Lower lobe of right lung (tissue), 2 donors: Measurements from ENCODE around the gene LPCAT2. TPM values are rescaled to one million over a fixed set of nuclear protein-coding genes. Genes with fewer than 3 reads are reported as not detected.

Experiments
- ATAC-seq, 2 donors: fragments of 200-7000 bp; cut with Tn5 transposase; one replicate each; pipeline ENCODE4 v1.9.1; 2020 to 2022; ENCODE audit warnings: mild to moderate bottlenecking in 2 of 2, moderate library complexity in 2 of 2
- DNase-seq: peaks from one replicate; pipeline ENCODE4 v3.0.0-alpha.2; 2020
- H3K27ac ChIP-seq: fragments of 200-600 bp; one replicate; pipeline ENCODE4 v1.8.0; 2022
- H3K27me3 ChIP-seq: fragments of 200-600 bp; one replicate; pipeline ENCODE4 v1.8.0; 2022; ENCODE audit warnings: low read depth
- H3K36me3 ChIP-seq: fragments of 200-600 bp; one replicate; pipeline ENCODE4 v1.8.0; 2022; ENCODE audit warnings: mild to moderate bottlenecking
- H3K4me1 ChIP-seq: fragments of 200-600 bp; one replicate; pipeline ENCODE4 v1.8.0; 2022
- H3K4me3 ChIP-seq: fragments of 200-600 bp; one replicate; pipeline ENCODE4 v1.8.0; 2022; ENCODE audit warnings: mild to moderate bottlenecking
- H3K9me3 ChIP-seq: fragments of 200-600 bp; one replicate; pipeline ENCODE4 v1.8.0; 2022
- CTCF ChIP-seq: fragments of 200-600 bp; IDR thresholded peaks from one replicate; pipeline ENCODE4 v1.8.0; 2022; ENCODE audit warnings: antibody characterized with exemption, mild to moderate bottlenecking
- intact Hi-C: fragments of 100-400 bp; cut with DNase I; formaldehyde crosslinking; loops from one replicate; pipeline ENCODE4 v1.11.0; 2022
- total RNA-seq: library from RNA; stranded (reverse); fragmentation: NEBNext Ultra II Directional; extraction: Animal tissue kit (Norgen Biotek cat#: 25700); gene quantifications from one replicate; pipeline ENCODE4 v1.2.1, GENCODE V29; 2021
- donor health status: DM: no; HTN: yes; CAD: no; lungs with severe emphysema.

The LPCAT2 gene
- total RNA-seq, 1 donor from 2014 or later = 35.8 TPM

- Histone ChIP-seq H3K36me3 (no peaks in the 10 kb centered on the region), H3K27me3 (no peaks in the 10 kb centered on the region), H3K9me3 (no peaks in the 10 kb centered on the region), H3K4me3 (no peak overlapping the region), H3K27ac (no peak overlapping the region), H3K4me1 (no peaks in the 10 kb centered on the region)
- no peak for TF ChIP-seq CTCF
- intact Hi-C loops = no loop called here
- no peak for DNase-seq
- peak in 1 of 2 donors; percentile 30 for ATAC-seq
These were observed 113.4 kb downstream of the LPCAT2 start for GRCh38 chr16:55622272-55622671.

- intact Hi-C loops = no loop called here
- H3K27ac ChIP-seq = no peak overlapping the region
- no peak for DNase-seq
These were observed 114.2 kb downstream of the LPCAT2 start for GRCh38 chr16:55622930-55623561.

GRCh38 chr16:55623640-55624039 is 114.8 kb downstream of the LPCAT2 start:
- no peak overlapping the region for H3K27ac ChIP-seq

More at GRCh38 chr16:55622930-55623561, 114.2 kb downstream of the LPCAT2 start:
- no peaks in the 10 kb centered on the region for H3K27me3 ChIP-seq
- H3K4me3 ChIP-seq = no peak overlapping the region
- H3K9me3 ChIP-seq = no peaks in the 10 kb centered on the region
- no peaks in the 10 kb centered on the region for H3K36me3 ChIP-seq
- peak; percentile 29 to 30 for ATAC-seq
- no peaks in the 10 kb centered on the region for H3K4me1 ChIP-seq
- TF ChIP-seq CTCF = peak; percentile 8

GRCh38 chr16:55624696-55625095 is 115.8 kb downstream of the LPCAT2 start:
- no peaks in the 10 kb centered on the region for H3K36me3 ChIP-seq
- no peak for TF ChIP-seq CTCF
- intact Hi-C loops = no loop called here
- no peak overlapping the region for H3K27ac ChIP-seq
- H3K4me3 ChIP-seq = no peak overlapping the region
- H3K27me3 ChIP-seq = no peaks in the 10 kb centered on the region
- DNase-seq (no peak), ATAC-seq (no peak)
- no peaks in the 10 kb centered on the region for H3K4me1 ChIP-seq
- H3K9me3 ChIP-seq = no peaks in the 10 kb centered on the region

More at GRCh38 chr16:55623640-55624039, 114.8 kb downstream of the LPCAT2 start:
- Histone ChIP-seq H3K36me3 (no peaks in the 10 kb centered on the region), H3K4me3 (no peak overlapping the region), H3K27me3 (no peaks in the 10 kb centered on the region), H3K4me1 (no peaks in the 10 kb centered on the region), H3K9me3 (no peaks in the 10 kb centered on the region)
- DNase-seq = no peak
- no peak for TF ChIP-seq CTCF
- intact Hi-C loops = no loop called here
- ATAC-seq = no peak

GRCh38 chr16:55625843-55626242 is 117.0 kb downstream of the LPCAT2 start:
- H3K9me3 ChIP-seq = no peaks in the 10 kb centered on the region
- TF ChIP-seq CTCF = no peak
- DNase-seq (no peak), ATAC-seq (no peak)
- no peaks in the 10 kb centered on the region for H3K4me1 ChIP-seq
- H3K27me3 ChIP-seq = no peaks in the 10 kb centered on the region
- intact Hi-C loops = no loop called here
- H3K27ac ChIP-seq = no peak overlapping the region
- no peaks in the 10 kb centered on the region for H3K36me3 ChIP-seq
- H3K4me3 ChIP-seq = no peak overlapping the region
